NCI-H774 (cell line): Measurements from ENCODE around the gene TTLL13.

Experiments
- DNase-seq: peaks from one replicate; lab custom pipeline; 2025; lab: John Stamatoyannopoulos, UW

TTLL13 gene

GRCh38 chr15:90249203-90249863 lies at the start of gene TTLL13:
TTLL13 (plus strand) TSS chr15:90249556; CDS start chr15:90250631, 1,075 bp downstream.
- peak; percentile 84 for DNase-seq

- no peak for DNase-seq
Observed at GRCh38 chr15:90200534-90201129, 48.7 kb upstream of the TTLL13 start.

- peak; percentile 46 for DNase-seq
Observed at GRCh38 chr15:90201130-90201943, 48.0 kb upstream of the TTLL13 start, which contains the start of gene SEMA4B. SEMA4B (plus strand) TSS chr15:90201330; CDS start chr15:90201579, 249 bp downstream.

GRCh38 chr15:90201944-90202375 lies 47.4 kb upstream of the TTLL13 start:
- DNase-seq, result no peak

- DNase-seq, result no peak
Observed at GRCh38 chr15:90202929-90203328, 46.4 kb upstream of the TTLL13 start.

GRCh38 chr15:90203473-90203872 lies 45.9 kb upstream of the TTLL13 start:
- DNase-seq, result no peak

GRCh38 chr15:90203922-90204321 lies 45.4 kb upstream of the TTLL13 start:
- DNase-seq, result no peak

GRCh38 chr15:90205050-90205848 lies 44.1 kb upstream of the TTLL13 start:
- DNase-seq, result no peak

- no peak for DNase-seq
Observed at GRCh38 chr15:90205886-90206285, 43.5 kb upstream of the TTLL13 start.

- DNase-seq, result no peak
Observed at GRCh38 chr15:90207252-90207651, 42.1 kb upstream of the TTLL13 start.

- no peak for DNase-seq
Observed at GRCh38 chr15:90208356-90208755, 41.0 kb upstream of the TTLL13 start.

- DNase-seq, result no peak
Observed at GRCh38 chr15:90209591-90209990, 39.8 kb upstream of the TTLL13 start.

GRCh38 chr15:90210593-90210992 lies 38.8 kb upstream of the TTLL13 start:
- DNase-seq, result no peak

- DNase-seq, result no peak
Observed at GRCh38 chr15:90211009-90211408, 38.3 kb upstream of the TTLL13 start.

- DNase-seq, result no peak
Observed at GRCh38 chr15:90211440-90212143, 37.8 kb upstream of the TTLL13 start.

GRCh38 chr15:90212221-90213098 lies 36.9 kb upstream of the TTLL13 start:
- DNase-seq, result no peak

- no peak for DNase-seq
Observed at GRCh38 chr15:90213122-90213817, 36.1 kb upstream of the TTLL13 start.

GRCh38 chr15:90213818-90214204 lies 35.5 kb upstream of the TTLL13 start:
- no peak for DNase-seq

- DNase-seq, result no peak
Observed at GRCh38 chr15:90214553-90215196, 34.7 kb upstream of the TTLL13 start.
